A673 (cell line): Measurements from ENCODE around the gene MKRN1. TPM values are rescaled to one million over a fixed set of nuclear protein-coding genes. Genes with fewer than 3 reads are reported as not detected.

Experiments
- BruUV-seq: library from RNA; stranded (reverse); fragments of 400-500 nt; replicated peaks from 2 replicates; lab custom pipeline; 2021; lab: Mats Ljungman, UMichigan
- CTCF ChIA-PET: fragments of 300-600 bp; sonication (Branson Sonifier 250); formaldehyde crosslinking; loops from one replicate; lab custom pipeline; 2022; ENCODE audit warnings: antibody characterized with exemption; lab: Charles Lee
- POLR2A ChIA-PET: fragments of 300-600 bp; sonication (Branson Sonifier 250); formaldehyde crosslinking; loops from one replicate; lab custom pipeline; 2022; ENCODE audit warnings: antibody characterized with exemption; ENCODE audit not compliant: low non-redundant PET; lab: Charles Lee
- DNase-seq: peaks from one replicate; pipeline ENCODE4 v3.0.0-alpha.2; 2015; ENCODE audit warnings: low spot score
- H3K27ac ChIP-seq: fragments of 200-600 bp; sonication (generic); 2 replicates; pipeline ENCODE4 v1.5.1; 2016; ENCODE audit warnings: mixed run types, low read depth, mild to moderate bottlenecking, mixed read lengths, antibody characterized with exemption, low read length; ENCODE audit not compliant: poor library complexity, severe bottlenecking
- H3K27me3 ChIP-seq: fragments of 200-600 bp; sonication (generic); replicated peaks from 2 replicates; pipeline ENCODE4 v1.6.1; 2017; ENCODE audit warnings: mixed run types, low read depth, mild to moderate bottlenecking, mixed read lengths, antibody characterized with exemption, low read length; ENCODE audit not compliant: insufficient read depth, poor library complexity
- H3K36me3 ChIP-seq: fragments of 200-600 bp; sonication (generic); 2 replicates; pipeline ENCODE4 v1.6.1; 2016; ENCODE audit warnings: mixed run types, mild to moderate bottlenecking, mixed read lengths, antibody characterized with exemption, low read length; ENCODE audit not compliant: insufficient read depth, poor library complexity, severe bottlenecking
- H3K4me1 ChIP-seq: fragments of 200-600 bp; sonication (generic); 2 replicates; pipeline ENCODE4 v1.6.1; 2017; ENCODE audit warnings: mixed run types, mild to moderate bottlenecking, mixed read lengths, antibody characterized with exemption, low read length; ENCODE audit not compliant: insufficient read depth, poor library complexity, severe bottlenecking
- H3K4me3 ChIP-seq: fragments of 200-600 bp; sonication (generic); 2 replicates; pipeline ENCODE4 v1.5.1; 2016; ENCODE audit warnings: low read depth, mixed run types, mild to moderate bottlenecking, mixed read lengths, low read length; ENCODE audit not compliant: poor library complexity, severe bottlenecking
- H3K9me3 ChIP-seq: fragments of 200-600 bp; sonication (generic); 2 replicates; pipeline ENCODE4 v1.6.1; 2016; ENCODE audit warnings: mixed run types, low read depth, mild to moderate bottlenecking, mixed read lengths, antibody characterized with exemption, low read length; ENCODE audit not compliant: poor library complexity, severe bottlenecking
- EZH2 ChIP-seq: fragments of 200-600 bp; sonication (generic); IDR thresholded peaks from 2 replicates; pipeline ENCODE4 v1.6.1; 2017; ENCODE audit warnings: borderline replicate concordance, low read depth, mild to moderate bottlenecking, mixed read lengths, antibody characterized with exemption, low read length; ENCODE audit not compliant: poor library complexity, severe bottlenecking
- intact Hi-C: fragments of 100-400 bp; cut with micrococcal nuclease; formaldehyde crosslinking; loops from one replicate; pipeline ENCODE4 v1.10.0; 2022; ENCODE audit not compliant: unreplicated experiment
- total RNA-seq: library from RNA; stranded (reverse); gene quantifications from 2 replicates; pipeline ENCODE4 v1.2.3, GENCODE V29; 2021
- TF ChIP-seq, protein P1 (sequence below): fragments of 300-800, 200-600 bp; sonication (generic); conservative IDR thresholded peaks from 2 replicates; pipeline ENCODE4 v1.5.1; 2017; ENCODE audit warnings: low read depth, mild to moderate bottlenecking, antibody characterized with exemption, low read length, moderate library complexity, mixed read lengths

MKRN1 gene
- total RNA-seq, 1 experiment from 2014 or later: 51.1 TPM

DNA sequence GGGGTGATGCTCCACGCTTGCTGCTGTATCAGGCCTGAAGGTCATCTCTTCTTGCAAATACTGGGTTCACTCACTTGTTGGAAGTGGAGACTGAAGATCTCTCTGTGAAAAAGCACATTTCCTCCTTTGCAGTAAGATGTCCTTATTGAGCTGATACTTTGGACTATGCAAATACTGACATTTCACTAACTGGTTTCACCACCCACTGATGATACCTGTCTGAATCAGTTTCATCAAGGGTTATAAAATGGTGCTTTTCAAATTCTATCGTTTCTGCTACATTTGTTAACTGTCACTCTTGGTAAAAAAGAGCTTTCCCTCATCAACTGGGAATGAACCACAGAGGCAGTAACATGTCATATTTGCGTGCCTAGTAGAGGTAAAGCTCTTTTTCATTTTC, 39.9 kb downstream of the MKRN1 start:
- POLR2A ChIA-PET: no interaction called here
- H3K27ac ChIP-seq: no peak overlapping the region
- DNase-seq: no peak
- no peak overlapping the region for H3K4me3 ChIP-seq
- intact Hi-C loops: no loop called here
- TF ChIP-seq EZH2: no peak
- TF ChIP-seq, protein P1, sequence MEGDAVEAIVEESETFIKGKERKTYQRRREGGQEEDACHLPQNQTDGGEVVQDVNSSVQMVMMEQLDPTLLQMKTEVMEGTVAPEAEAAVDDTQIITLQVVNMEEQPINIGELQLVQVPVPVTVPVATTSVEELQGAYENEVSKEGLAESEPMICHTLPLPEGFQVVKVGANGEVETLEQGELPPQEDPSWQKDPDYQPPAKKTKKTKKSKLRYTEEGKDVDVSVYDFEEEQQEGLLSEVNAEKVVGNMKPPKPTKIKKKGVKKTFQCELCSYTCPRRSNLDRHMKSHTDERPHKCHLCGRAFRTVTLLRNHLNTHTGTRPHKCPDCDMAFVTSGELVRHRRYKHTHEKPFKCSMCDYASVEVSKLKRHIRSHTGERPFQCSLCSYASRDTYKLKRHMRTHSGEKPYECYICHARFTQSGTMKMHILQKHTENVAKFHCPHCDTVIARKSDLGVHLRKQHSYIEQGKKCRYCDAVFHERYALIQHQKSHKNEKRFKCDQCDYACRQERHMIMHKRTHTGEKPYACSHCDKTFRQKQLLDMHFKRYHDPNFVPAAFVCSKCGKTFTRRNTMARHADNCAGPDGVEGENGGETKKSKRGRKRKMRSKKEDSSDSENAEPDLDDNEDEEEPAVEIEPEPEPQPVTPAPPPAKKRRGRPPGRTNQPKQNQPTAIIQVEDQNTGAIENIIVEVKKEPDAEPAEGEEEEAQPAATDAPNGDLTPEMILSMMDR: no peak
- no peaks in the 10 kb centered on the region for H3K9me3 ChIP-seq
- BruUV-seq: no TSS peak
- no peaks in the 10 kb centered on the region for H3K27me3 ChIP-seq
- CTCF ChIA-PET: no interaction called here
- no peaks in the 10 kb centered on the region for H3K4me1 ChIP-seq
- no peaks in the 10 kb centered on the region for H3K36me3 ChIP-seq

- POLR2A ChIA-PET: no interaction called here
- no TSS peak for BruUV-seq
- CTCF ChIA-PET: no interaction called here
- H3K9me3 ChIP-seq: no peaks in the 10 kb centered on the region
- H3K4me3 ChIP-seq: peak overlapping the region; percentile 17
- DNase-seq: no peak
- H3K27me3 ChIP-seq: no peaks in the 10 kb centered on the region
- H3K4me1 ChIP-seq: no peaks in the 10 kb centered on the region
- H3K36me3 ChIP-seq: no peaks in the 10 kb centered on the region
- no peak for TF ChIP-seq EZH2
- TF ChIP-seq, protein P1: no peak
- no peak overlapping the region for H3K27ac ChIP-seq
- intact Hi-C loops: no loop called here
Observed at GRCh38 chr7:140435252-140435895, 43.9 kb downstream of the MKRN1 start.

DNA sequence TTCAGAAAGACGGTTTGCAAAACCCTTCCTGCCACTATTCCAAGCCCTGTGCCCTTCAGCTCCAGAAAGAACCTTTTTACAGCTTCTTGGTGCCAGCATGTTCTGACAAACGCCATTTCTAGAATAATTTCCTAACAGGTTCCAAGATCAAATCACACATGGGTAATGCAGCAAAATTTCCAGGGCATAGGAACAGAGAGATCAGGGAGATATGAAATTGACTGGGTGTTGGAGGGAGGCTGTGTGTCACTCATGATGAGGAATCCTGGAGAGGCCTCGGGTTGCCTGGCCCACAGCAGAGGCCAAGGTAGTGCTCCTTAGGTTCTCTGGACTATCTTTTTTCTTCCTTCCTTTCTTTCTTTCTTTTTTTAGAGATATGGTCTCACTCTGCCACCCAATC, 45.9 kb downstream of the MKRN1 start:
- Histone ChIP-seq H3K27ac (no peak overlapping the region), H3K9me3 (no peaks in the 10 kb centered on the region), H3K4me3 (no peak overlapping the region), H3K4me1 (no peaks in the 10 kb centered on the region), H3K27me3 (no peaks in the 10 kb centered on the region), H3K36me3 (no peaks in the 10 kb centered on the region)
- ChIA-PET CTCF (no interaction called here), POLR2A (interaction anchor here (0.5 kb wide), 1 partner anchor 241 kb away, joined by 3 read pairs; no protein-coding TSS in a partner anchor)
- BruUV-seq: no TSS peak
- intact Hi-C loops: no loop called here
- TF ChIP-seq, protein P1: no peak
- TF ChIP-seq EZH2: no peak
- no peak for DNase-seq
